Left lung (tissue), 10 donors: ENCODE measurements around the gene CEP170B. TPM values are rescaled to one million over a fixed set of nuclear protein-coding genes. Genes with fewer than 3 reads are reported as not detected.

Experiments used
- ATAC-seq: fragments of 200-7000 bp; cut with Tn5 transposase; one replicate; pipeline ENCODE4 v1.9.1; 2020; ENCODE audit warnings: moderate library complexity
- DNase-seq, 4 donors: peaks; one replicate each; pipeline ENCODE4 v3.0.0-alpha.2; 2013 to 2020
- H3K27ac ChIP-seq, 2 donors: fragments of 200-600 bp; sonication (generic) in 1 of 2; one replicate each; pipeline versions ENCODE4 v1.5.0 to v1.8.0; 2020 to 2021
- H3K27me3 ChIP-seq, 2 donors: fragments of 200-600 bp; sonication (generic) in 1 of 2; one replicate each; pipeline versions ENCODE4 v1.5.0 to v1.8.0; 2020 to 2021
- H3K36me3 ChIP-seq, 2 donors: fragments of 200-600 bp; sonication (generic) in 1 of 2; one replicate each; pipeline versions ENCODE4 v1.5.0 to v1.8.0; 2020 to 2021
- H3K4me1 ChIP-seq, 2 donors: fragments of 200-600 bp; one replicate each; pipeline ENCODE4 v1.8.0; 2021
- H3K4me3 ChIP-seq, 2 donors: fragments of 200-600 bp; sonication (generic) in 1 of 2; one replicate each; pipeline versions ENCODE4 v1.5.0 to v1.8.0; 2020 to 2021; ENCODE audit warnings: mild to moderate bottlenecking in 1 of 2
- H3K9me3 ChIP-seq, 2 donors: fragments of 200-600 bp; sonication (generic) in 1 of 2; one replicate each; pipeline versions ENCODE4 v1.5.0 to v1.8.0; 2020 to 2021
- CTCF ChIP-seq, 2 donors: fragments of 200-600 bp; sonication (generic) in 1 of 2; IDR thresholded peaks; one replicate each; pipeline versions ENCODE4 v1.5.0 to v1.8.0; 2021; ENCODE audit warnings: antibody characterized with exemption in 2 of 2
- intact Hi-C, 2 donors: fragments of 100-400 bp; cut with DNase I; formaldehyde crosslinking; loops; one replicate each; pipeline versions ENCODE4 v1.11.2 to v1.14.2; 2022
- polyA plus RNA-seq, 6 donors: library from polyadenylated mRNA; unstranded; fragments of 120-200 nt; gene quantifications; one replicate each; pipeline ENCODE4 v1.2.1, GENCODE V29; 2013; ENCODE audit not compliant: insufficient read length in 6 of 6
- total RNA-seq, 2 donors: library from RNA; stranded (reverse); fragmentation: NEBNext Ultra II Directional; extraction: Animal tissue kit (Norgen Biotek cat#: 25700); gene quantifications; one replicate each; pipeline ENCODE4 v1.2.1, GENCODE V29; 2021
- donor health status: DM: no; HTN: yes; CAD: no.
- donor health status: DM: no; HTN: no; CAD: no.

The CEP170B gene
- total and polyA plus RNA-seq, 8 donors = 10.0 to 42.3 (median 14.2) TPM

- ATAC-seq (no peak), DNase-seq (peak in 1 of 4 donors; percentile 65)
- H3K4me3 ChIP-seq = no peak overlapping the region
- peaks cover 0 to 8% of the 10 kb centered on the region in 2 donors for H3K36me3 ChIP-seq
- TF ChIP-seq CTCF (IDR thresholded peaks at IDR 0.05) = no peak
- H3K27ac ChIP-seq = no peak overlapping the region
- H3K27me3 ChIP-seq = peaks cover 0 to 41% of the 10 kb centered on the region in 2 donors
- no peaks in the 10 kb centered on the region for H3K9me3 ChIP-seq
- peaks cover 8 to 35% of the 10 kb centered on the region in 2 donors for H3K4me1 ChIP-seq
- intact Hi-C loops = no loop called here
These were observed 3.1 kb downstream of the CEP170B start for GRCh38 chr14:104868060-104868740.

GRCh38 chr14:104868811-104869572, 3.9 kb downstream of the CEP170B start:
- Histone ChIP-seq H3K27me3 (peaks cover 0 to 33% of the 10 kb centered on the region in 2 donors), H3K36me3 (peaks cover 0 to 8% of the 10 kb centered on the region in 2 donors), H3K4me1 (peaks cover 8 to 36% of the 10 kb centered on the region in 2 donors), H3K27ac (no peak overlapping the region), H3K4me3 (no peak overlapping the region), H3K9me3 (no peaks in the 10 kb centered on the region)
- TF ChIP-seq CTCF (IDR thresholded peaks at IDR 0.05) = no peak
- intact Hi-C loops = no loop called here
- DNase-seq = peak in 1 of 4 donors; percentile 73
- no peak for ATAC-seq

- peaks cover 0 to 8% of the 10 kb centered on the region in 2 donors for H3K36me3 ChIP-seq
- TF ChIP-seq CTCF (IDR thresholded peaks at IDR 0.05) = no peak
- H3K4me1 ChIP-seq = peaks cover 8 to 28% of the 10 kb centered on the region in 2 donors
- intact Hi-C loops = no loop called here
- no peak overlapping the region for H3K4me3 ChIP-seq
- DNase-seq (peak in 1 of 4 donors; percentile 67), ATAC-seq (no peak)
- H3K27me3 ChIP-seq = peaks cover 0 to 25% of the 10 kb centered on the region in 2 donors
- H3K9me3 ChIP-seq = no peaks in the 10 kb centered on the region
- no peak overlapping the region for H3K27ac ChIP-seq
These were observed 4.8 kb downstream of the CEP170B start for GRCh38 chr14:104869669-104870367.

GRCh38 chr14:104870368-104871144, 5.5 kb downstream of the CEP170B start:
- peak in 1 of 2 donors; percentile 16 for TF ChIP-seq CTCF (IDR thresholded peaks at IDR 0.05)
- H3K27me3 ChIP-seq = peaks cover 0 to 19% of the 10 kb centered on the region in 2 donors
- DNase-seq = peak in 1 of 4 donors; percentile 68
- peaks cover 0 to 8% of the 10 kb centered on the region in 2 donors for H3K36me3 ChIP-seq
- peaks cover 8 to 26% of the 10 kb centered on the region in 2 donors for H3K4me1 ChIP-seq
- no peak overlapping the region for H3K4me3 ChIP-seq
- intact Hi-C loops = no loop called here
- ATAC-seq = peak; percentile 4
- no peaks in the 10 kb centered on the region for H3K9me3 ChIP-seq
- no peak overlapping the region for H3K27ac ChIP-seq
